B cell (primary cell): ENCODE measurements around the gene MFN2. TPM values are rescaled to one million over a fixed set of nuclear protein-coding genes. Genes with fewer than 3 reads are reported as not detected.

Experiments used
- ATAC-seq: fragments of 200-7000 bp; cut with Tn5 transposase; one replicate; pipeline ENCODE4 v1.10.0; 2021; ENCODE audit warnings: low read depth, mild to moderate bottlenecking, moderate number of reproducible peaks, moderate library complexity
- CTCF ChIA-PET: fragments of 350-600 bp; sonication (Branson Sonifier 250); formaldehyde crosslinking; loops from one replicate; lab custom pipeline; 2021; ENCODE audit warnings: antibody characterized with exemption, inconsistent platforms; lab: Charles Lee
- POLR2A ChIA-PET: fragments of 350-600 bp; sonication (Branson Sonifier 250); formaldehyde crosslinking; loops from one replicate; lab custom pipeline; 2021; ENCODE audit warnings: antibody characterized with exemption; lab: Charles Lee
- DNase-seq: peaks from one replicate; pipeline ENCODE4 v3.0.0; 2013
- H2AFZ ChIP-seq: 2 replicates; pipeline ENCODE4 v1.6.1; 2012; ENCODE audit warnings: mild to moderate bottlenecking, low read depth, low read length; ENCODE audit not compliant: insufficient read depth, poor library complexity, severe bottlenecking
- H3K27ac ChIP-seq, 2 donors: 1 replicate in 1 of 2; 2 replicates in 1 of 2; pipeline ENCODE4 v1.5.1; 2012 to 2013; ENCODE audit warnings: low read length in 2 of 2, mild to moderate bottlenecking in 2 of 2, moderate library complexity in 1 of 2
- H3K27me3 ChIP-seq, 4 experiments: fragments of 200-600 bp in 1 of 4; sonication (generic) in 1 of 4; replicated peaks in 1 of 4; 1 replicate in 2 of 4; 2 replicates in 2 of 4; pipeline versions ENCODE4 v1.6.1 to v1.7.0; 2013 to 2016; ENCODE audit warnings: low read length in 3 of 4, mild to moderate bottlenecking in 2 of 4, mixed read lengths in 1 of 4, moderate library complexity in 1 of 4; ENCODE audit not compliant: insufficient read depth in 4 of 4, control insufficient read depth in 3 of 4; ENCODE audit errors: control extremely low read depth in 1 of 4
- H3K36me3 ChIP-seq, 2 experiments: replicated peaks in 1 of 2; 1 replicate in 1 of 2; 2 replicates in 1 of 2; pipeline versions ENCODE4 v1.6.1 to v1.7.1; 2013; ENCODE audit warnings: low read length in 1 of 2; ENCODE audit not compliant: insufficient read depth in 2 of 2, control insufficient read depth in 1 of 2; ENCODE audit errors: control extremely low read depth in 1 of 2, extremely low read depth in 1 of 2
- H3K4me1 ChIP-seq, 2 donors: fragments of 200-600 bp in 1 of 2; sonication (generic) in 1 of 2; 1 replicate in 1 of 2; 2 replicates in 1 of 2; pipeline versions ENCODE4 v1.5.1 to v1.6.1; 2013 to 2017; ENCODE audit warnings: low read length in 2 of 2; ENCODE audit not compliant: control insufficient read depth in 2 of 2, insufficient read depth in 2 of 2
- H3K4me2 ChIP-seq: replicated peaks from 2 replicates; pipeline ENCODE3; 2012; ENCODE audit warnings: mild to moderate bottlenecking, low read depth, low read length; ENCODE audit not compliant: poor library complexity, severe bottlenecking
- H3K4me3 ChIP-seq, 5 experiments: fragments of 200-600 bp in 1 of 5; sonication (generic) in 1 of 5; 1 replicate in 3 of 5; 2 replicates in 2 of 5; pipeline versions ENCODE4 v1.5.1 to v1.7.0; 2011 to 2016; ENCODE audit warnings: low read length in 4 of 5, mild to moderate bottlenecking in 4 of 5, low read depth in 2 of 5, control low read depth in 1 of 5, moderate library complexity in 1 of 5; ENCODE audit not compliant: insufficient read depth in 1 of 5; ENCODE audit errors: control extremely low read depth in 1 of 5, extremely low read depth in 1 of 5
- H3K79me2 ChIP-seq: fragments of 200-600 bp; sonication (generic); one replicate; pipeline ENCODE4 v1.6.0; 2016; ENCODE audit warnings: low read length; ENCODE audit not compliant: control insufficient read depth, insufficient read depth
- H3K9ac ChIP-seq: fragments of 200-600 bp; sonication (generic); 2 replicates; pipeline ENCODE4 v1.6.1; 2017; ENCODE audit warnings: mild to moderate bottlenecking, low read length, moderate library complexity
- H3K9me3 ChIP-seq, 3 donors: one replicate each; pipeline versions ENCODE4 v1.6.1 to v1.7.1; 2013; ENCODE audit warnings: low read length in 2 of 3; ENCODE audit not compliant: control insufficient read depth in 2 of 3, insufficient read depth in 1 of 3; ENCODE audit errors: control extremely low read depth in 1 of 3
- H4K20me1 ChIP-seq: 2 replicates; pipeline ENCODE4 v1.6.0; 2012; ENCODE audit warnings: mild to moderate bottlenecking, low read length; ENCODE audit not compliant: insufficient read depth, control insufficient read depth, poor library complexity, severe bottlenecking
- H3K27ac Mint-ChIP-seq: one replicate; pipeline ENCODE4 v1.8.0; 2021; ENCODE audit warnings: mixed read lengths
- H3K27me3 Mint-ChIP-seq: one replicate; pipeline ENCODE4 v1.8.0; 2021; ENCODE audit warnings: mixed read lengths
- H3K4me1 Mint-ChIP-seq: one replicate; pipeline ENCODE4 v1.8.0; 2021; ENCODE audit warnings: mixed read lengths
- H3K4me3 Mint-ChIP-seq: one replicate; pipeline ENCODE4 v1.8.0; 2021; ENCODE audit warnings: mixed read lengths
- H3K9me3 Mint-ChIP-seq: one replicate; pipeline ENCODE4 v1.8.0; 2022; ENCODE audit warnings: mixed read lengths; ENCODE audit not compliant: insufficient read depth
- CTCF ChIP-seq: fragments of 200-600 bp; IDR thresholded peaks from one replicate; pipeline ENCODE4 v1.8.0; 2022; ENCODE audit warnings: antibody characterized with exemption, mild to moderate bottlenecking
- EZH2 ChIP-seq: IDR thresholded peaks from 2 replicates; pipeline ENCODE4 v1.6.1; 2012; ENCODE audit warnings: borderline replicate concordance, low read depth, mild to moderate bottlenecking, moderate library complexity, low read length; ENCODE audit not compliant: insufficient read depth, poor library complexity, severe bottlenecking
- WGBS: methylation state at CpG from one replicate; pipeline ENCODE4 v1.1.5; 2013; ENCODE audit warnings: missing lambda C conversion rate; ENCODE audit not compliant: insufficient coverage; 5-methylcytosine and 5-hydroxymethylcytosine counted together
- intact Hi-C: fragments of 100-400 bp; cut with micrococcal nuclease; formaldehyde crosslinking; loops from one replicate; pipeline ENCODE4 v1.10.0; 2022
- polyA plus RNA-seq: library from polyadenylated mRNA; depleted of rRNA; stranded (reverse); fragments of >200 nt; gene quantifications from 2 replicates; pipeline ENCODE4 v1.2.3, GENCODE V29; 2012
- total RNA-seq, 2 donors: library from RNA; stranded (reverse); fragments of 120-200 nt in 1 of 2; gene quantifications; 1 replicate in 1 of 2; 2 replicates in 1 of 2; pipeline versions ENCODE4 v1.2.3 to v1.2.4, GENCODE V29; 2013 to 2022

Gene MFN2
- total and polyA plus RNA-seq, 2 donors (not counting 1 experiment from before 2014, with no cell fraction given), result 24.0 to 50.0 TPM

- no peak for TF ChIP-seq EZH2
- no peak for TF ChIP-seq CTCF
- H3K27me3 ChIP-seq, result no peaks in the 10 kb centered on the region
- no peak overlapping the region for H3K4me3 Mint-ChIP-seq
- no peak overlapping the region for H2AFZ ChIP-seq
- no peak overlapping the region for H3K27ac ChIP-seq
- no peaks in the 10 kb centered on the region for H3K79me2 ChIP-seq
- H3K9ac ChIP-seq, result no peak overlapping the region
- no peaks in the 10 kb centered on the region for H3K4me1 ChIP-seq
- CTCF ChIA-PET, result interaction anchor here (0.6 to 1.8 kb wide), 4 partner anchors 9 to 173 kb away, joined by 3 to 4 read pairs (median 4); no protein-coding TSS in a partner anchor
- DNase-seq (no peak), ATAC-seq (no peak)
- H3K36me3 ChIP-seq, result peaks cover 2 to 42% of the 10 kb centered on the region in 2 experiments
- no peak overlapping the region for H3K4me2 ChIP-seq
- no peaks in the 10 kb centered on the region for H4K20me1 ChIP-seq
- H3K4me1 Mint-ChIP-seq, result peaks cover 1% of the 10 kb centered on the region
- H3K27ac Mint-ChIP-seq, result no peak overlapping the region
- no peaks in the 10 kb centered on the region for H3K9me3 Mint-ChIP-seq
- 93% methylated on average over 13 of the region's 16 CpGs for WGBS
- POLR2A ChIA-PET, result interaction anchor here (0.5 to 1.2 kb wide), 2 partner anchors 8 to 397 kb away, joined by 3 read pairs; partner anchors contain the start of gene MIIP
- peaks cover 0 to 2% (median 0%) of the 10 kb centered on the region in 3 donors for H3K9me3 ChIP-seq
- intact Hi-C loops, result no loop called here
- no peaks in the 10 kb centered on the region for H3K27me3 Mint-ChIP-seq
- H3K4me3 ChIP-seq, result no peak overlapping the region
These were observed 30.7 kb downstream of the MFN2 start for GRCh38 chr1:12010746-12011570.

GRCh38 chr1:12011998-12012397 is 31.8 kb downstream of the MFN2 start:
- Histone ChIP-seq H3K9me3 (peaks cover 0 to 2% (median 0%) of the 10 kb centered on the region in 3 donors), H3K79me2 (no peaks in the 10 kb centered on the region), H3K4me3 (no peak overlapping the region), H3K9ac (no peak overlapping the region), H4K20me1 (no peaks in the 10 kb centered on the region), H3K4me1 (no peaks in the 10 kb centered on the region), H2AFZ (no peak overlapping the region), H3K27ac (no peak overlapping the region), H3K27me3 (no peaks in the 10 kb centered on the region), H3K36me3 (peaks cover 2 to 32% of the 10 kb centered on the region in 2 experiments), H3K4me2 (no peak overlapping the region)
- intact Hi-C loops, result no loop called here
- Mint-ChIP-seq H3K27me3 (no peaks in the 10 kb centered on the region), H3K9me3 (no peaks in the 10 kb centered on the region), H3K27ac (no peak overlapping the region), H3K4me3 (no peak overlapping the region), H3K4me1 (peaks cover 1% of the 10 kb centered on the region)
- no peak for DNase-seq
- CTCF ChIA-PET, result interaction anchor here (0.7 kb wide), 1 partner anchor 36 kb away, joined by 3 read pairs; no protein-coding TSS in a partner anchor
- no peak for TF ChIP-seq EZH2
- no peak for TF ChIP-seq CTCF
- POLR2A ChIA-PET, result no interaction called here
- ATAC-seq, result no peak
- 97% methylated on average over 4 of the region's 4 CpGs for WGBS
